Neural progenitor cell (in vitro differentiated cells): ENCODE results near the gene RINT1.

Experiments
- EZH2 ChIP-seq: fragments of 200-600 bp; sonication (generic); IDR thresholded peaks from 2 replicates; pipeline ENCODE4 v1.6.1; 2017; ENCODE audit warnings: antibody characterized with exemption, mild to moderate bottlenecking, moderate library complexity
- TF ChIP-seq, protein P1 (sequence below): fragments of 200-600 bp; sonication (generic); IDR thresholded peaks from 2 replicates; pipeline ENCODE4 v1.5.1; 2017; ENCODE audit warnings: antibody characterized with exemption, mild to moderate bottlenecking

DNA sequence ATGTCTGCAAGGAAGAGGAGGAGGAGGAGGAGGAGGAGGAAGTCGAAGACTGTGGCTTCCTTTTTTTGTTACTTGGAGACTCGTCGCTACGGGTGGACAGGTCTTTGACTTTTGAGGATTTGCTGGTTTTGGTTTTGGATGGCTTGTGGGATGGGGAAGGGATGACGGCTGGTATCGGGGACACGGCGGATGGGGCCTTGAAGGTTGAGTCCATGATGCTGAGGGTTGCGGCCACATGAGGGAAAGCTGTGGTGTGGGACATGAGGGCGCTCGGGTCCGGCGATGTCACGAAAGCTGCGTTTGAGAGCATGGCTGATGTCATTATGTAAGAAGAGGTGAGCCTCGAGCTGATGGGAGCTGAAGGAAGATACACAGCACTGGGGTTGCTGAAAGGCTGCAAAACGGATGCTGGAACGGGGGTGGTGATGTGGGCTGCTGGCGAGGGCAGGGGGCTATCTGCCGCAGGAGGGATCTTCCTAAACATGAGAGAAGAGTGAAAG, 82.4 kb downstream of the RINT1 start:
- TF ChIP-seq, protein P1, sequence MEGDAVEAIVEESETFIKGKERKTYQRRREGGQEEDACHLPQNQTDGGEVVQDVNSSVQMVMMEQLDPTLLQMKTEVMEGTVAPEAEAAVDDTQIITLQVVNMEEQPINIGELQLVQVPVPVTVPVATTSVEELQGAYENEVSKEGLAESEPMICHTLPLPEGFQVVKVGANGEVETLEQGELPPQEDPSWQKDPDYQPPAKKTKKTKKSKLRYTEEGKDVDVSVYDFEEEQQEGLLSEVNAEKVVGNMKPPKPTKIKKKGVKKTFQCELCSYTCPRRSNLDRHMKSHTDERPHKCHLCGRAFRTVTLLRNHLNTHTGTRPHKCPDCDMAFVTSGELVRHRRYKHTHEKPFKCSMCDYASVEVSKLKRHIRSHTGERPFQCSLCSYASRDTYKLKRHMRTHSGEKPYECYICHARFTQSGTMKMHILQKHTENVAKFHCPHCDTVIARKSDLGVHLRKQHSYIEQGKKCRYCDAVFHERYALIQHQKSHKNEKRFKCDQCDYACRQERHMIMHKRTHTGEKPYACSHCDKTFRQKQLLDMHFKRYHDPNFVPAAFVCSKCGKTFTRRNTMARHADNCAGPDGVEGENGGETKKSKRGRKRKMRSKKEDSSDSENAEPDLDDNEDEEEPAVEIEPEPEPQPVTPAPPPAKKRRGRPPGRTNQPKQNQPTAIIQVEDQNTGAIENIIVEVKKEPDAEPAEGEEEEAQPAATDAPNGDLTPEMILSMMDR, result no peak
- no peak for TF ChIP-seq EZH2
